Omental fat pad (tissue), 4 donors: ENCODE data around the gene KRTAP5-7. TPM values are rescaled to one million over a fixed set of nuclear protein-coding genes. Genes with fewer than 3 reads are reported as not detected.
"Not testable (repeated sequence)": the region's sequence is repeated elsewhere in the genome, so short reads cannot be mapped to it uniquely, and the experiment has no call there.

ENCODE experiments used
- ATAC-seq: fragments of 150-250 bp; one replicate; pipeline ENCODE4 v1.9.1; 2016; ENCODE audit warnings: mild to moderate bottlenecking, moderate library complexity; ENCODE audit not compliant: low FRiP score
- DNase-seq: peaks from one replicate; pipeline ENCODE4 v3.0.0-alpha.2; 2019; ENCODE audit warnings: low spot score
- CTCF ChIP-seq, 3 donors: fragments of 450-650 bp; IDR thresholded peaks; one replicate each; pipeline ENCODE4 v1.5.1; 2016 to 2017; ENCODE audit warnings: antibody characterized with exemption in 3 of 3, mild to moderate bottlenecking in 3 of 3, moderate library complexity in 2 of 3
- total RNA-seq, 4 donors: library from RNA; depleted of rRNA; stranded (reverse); fragments of >200 nt; gene quantifications; one replicate each; pipeline ENCODE4 v1.1.0, GENCODE V29; 2016

KRTAP5-7 gene
- total RNA-seq, 4 donors from 2014 or later, result 0.28 TPM; not detected in 3

- TF ChIP-seq CTCF (IDR thresholded peaks at IDR 0.05), result no peak
- no peak for DNase-seq
- no peak for ATAC-seq
These were observed 7.5 kb upstream of the KRTAP5-7 start for GRCh38 chr11:71519546-71519945.

- ATAC-seq (no peak), DNase-seq (no peak)
- TF ChIP-seq CTCF (IDR thresholded peaks at IDR 0.05), result no peak
These were observed 1.7 kb upstream of the KRTAP5-7 start for GRCh38 chr11:71525188-71525937.

- TF ChIP-seq CTCF (IDR thresholded peaks at IDR 0.05), result no peak
- no peak for DNase-seq
- ATAC-seq, result no peak
These were observed 1.1 kb upstream of the KRTAP5-7 start for GRCh38 chr11:71525938-71526495.

GRCh38 chr11:71527576-71528210 lies 626 bp downstream of the KRTAP5-7 start:
- ATAC-seq (no peak), DNase-seq (no peak)
- TF ChIP-seq CTCF (IDR thresholded peaks at IDR 0.05), result no peak

GRCh38 chr11:71530602-71531001 lies 3.5 kb downstream of the KRTAP5-7 start:
- TF ChIP-seq CTCF (IDR thresholded peaks at IDR 0.05), result no peak
- no peak for ATAC-seq
- DNase-seq, result no peak

- DNase-seq, result no peak
- ATAC-seq, result no peak
- no peak for TF ChIP-seq CTCF (IDR thresholded peaks at IDR 0.05)
These were observed 5.1 kb downstream of the KRTAP5-7 start for GRCh38 chr11:71532036-71532610.

GRCh38 chr11:71534711-71535608 lies 7.9 kb downstream of the KRTAP5-7 start:
- DNase-seq, ATAC-seq: not testable (repeated sequence)
